Panc1 (cell line): ENCODE data around the gene UBXN6. TPM values are rescaled to one million over a fixed set of nuclear protein-coding genes. Genes with fewer than 3 reads are reported as not detected.

ENCODE experiments used
- ATAC-seq: fragments of 200-7000 bp; cut with Tn5 transposase; 2 replicates; pipeline ENCODE4 v1.9.1; 2020; ENCODE audit warnings: mild to moderate bottlenecking, moderate library complexity
- BruUV-seq: library from RNA; stranded (reverse); fragments of 400-500 nt; replicated peaks from 2 replicates; lab custom pipeline; 2021; lab: Mats Ljungman, UMichigan
- CTCF ChIA-PET: fragments of 300-600 bp; sonication (Branson Sonifier 250); formaldehyde crosslinking; loops from one replicate; lab custom pipeline; 2022; ENCODE audit warnings: antibody characterized with exemption; lab: Charles Lee
- POLR2A ChIA-PET: fragments of 300-600 bp; sonication (Branson Sonifier 250); formaldehyde crosslinking; loops from one replicate; lab custom pipeline; 2022; ENCODE audit warnings: antibody characterized with exemption; lab: Charles Lee
- DNase-seq: peaks from one replicate; pipeline ENCODE4 v3.0.0-alpha.2; 2010; ENCODE audit warnings: low read depth, low spot score
- H3K27ac ChIP-seq: 2 replicates; pipeline ENCODE4 v1.5.1; 2011; ENCODE audit warnings: mild to moderate bottlenecking, low read length, inconsistent platforms
- H3K27me3 ChIP-seq: fragments of 200-500 bp; sonication (Bioruptor generic); 2 replicates; pipeline ENCODE4 v1.6.0; 2014; ENCODE audit warnings: low read length, inconsistent platforms; ENCODE audit not compliant: control insufficient read depth, insufficient read depth
- H3K36me3 ChIP-seq: fragments of 200-500 bp; sonication (Bioruptor generic); 2 replicates; pipeline ENCODE4 v1.5.1; 2014; ENCODE audit warnings: inconsistent platforms, mild to moderate bottlenecking, low read length, moderate library complexity; ENCODE audit not compliant: control insufficient read depth, insufficient read depth
- H3K4me1 ChIP-seq: 2 replicates; pipeline ENCODE4 v1.5.1; 2011; ENCODE audit warnings: inconsistent platforms, mild to moderate bottlenecking, low read length, moderate library complexity; ENCODE audit not compliant: control insufficient read depth, insufficient read depth
- H3K4me3 ChIP-seq, 2 experiments: 2 replicates each; pipeline ENCODE4 v1.5.1; 2011 to 2012; ENCODE audit warnings: low read depth in 2 of 2, low read length in 2 of 2, mild to moderate bottlenecking in 2 of 2, inconsistent platforms in 1 of 2, moderate library complexity in 1 of 2
- H3K9me3 ChIP-seq: fragments of 200-500 bp; sonication (Bioruptor generic); 2 replicates; pipeline ENCODE4 v1.5.1; 2014; ENCODE audit warnings: low read depth, mild to moderate bottlenecking, inconsistent platforms, low read length, moderate library complexity; ENCODE audit not compliant: control insufficient read depth, insufficient read depth
- CTCF ChIP-seq: fragments of 450-650 bp; IDR thresholded peaks from 2 replicates; pipeline ENCODE4 v1.5.1; 2017; ENCODE audit warnings: mild to moderate bottlenecking
- POLR2AphosphoS5 ChIP-seq: IDR thresholded peaks from 2 replicates; pipeline ENCODE4 v1.6.1; 2012; ENCODE audit warnings: mild to moderate bottlenecking, low read depth, low read length, moderate library complexity
- REST ChIP-seq, 2 experiments: IDR thresholded peaks; 2 replicates each; pipeline ENCODE4 v1.6.1; 2011 to 2012; ENCODE audit warnings: low read depth in 2 of 2, control low read depth in 1 of 2, low read length in 1 of 2, mild to moderate bottlenecking in 1 of 2, moderate library complexity in 1 of 2; ENCODE audit not compliant: insufficient read depth in 1 of 2
- SIN3A ChIP-seq: IDR thresholded peaks from 2 replicates; pipeline ENCODE4 v1.6.1; 2012; ENCODE audit warnings: low read depth, mild to moderate bottlenecking, low read length, moderate library complexity, borderline replicate concordance; ENCODE audit not compliant: insufficient read depth
- TCF7L2 ChIP-seq: IDR thresholded peaks from 2 replicates; pipeline ENCODE4 v1.6.1; 2011; ENCODE audit warnings: mild to moderate bottlenecking, low read depth, low read length, inconsistent platforms
- in situ Hi-C: cut with HindIII; loops from 2 replicates; pipeline ENCODE4 v1.10.0; 2016; ENCODE audit warnings: low sequenced_read_pairs, low pct_unique_long_range_greater_than_20kb
- intact Hi-C: fragments of 100-400 bp; cut with micrococcal nuclease; formaldehyde crosslinking; loops from one replicate; pipeline ENCODE4 v1.10.0; 2022; ENCODE audit not compliant: unreplicated experiment
- total RNA-seq: library from RNA; stranded (reverse); gene quantifications from one replicate; pipeline ENCODE4 v1.2.1, GENCODE V29; 2021; ENCODE audit not compliant: unreplicated experiment

UBXN6 gene
- total RNA-seq, 1 experiment from 2014 or later, result 55.6 TPM

DNA sequence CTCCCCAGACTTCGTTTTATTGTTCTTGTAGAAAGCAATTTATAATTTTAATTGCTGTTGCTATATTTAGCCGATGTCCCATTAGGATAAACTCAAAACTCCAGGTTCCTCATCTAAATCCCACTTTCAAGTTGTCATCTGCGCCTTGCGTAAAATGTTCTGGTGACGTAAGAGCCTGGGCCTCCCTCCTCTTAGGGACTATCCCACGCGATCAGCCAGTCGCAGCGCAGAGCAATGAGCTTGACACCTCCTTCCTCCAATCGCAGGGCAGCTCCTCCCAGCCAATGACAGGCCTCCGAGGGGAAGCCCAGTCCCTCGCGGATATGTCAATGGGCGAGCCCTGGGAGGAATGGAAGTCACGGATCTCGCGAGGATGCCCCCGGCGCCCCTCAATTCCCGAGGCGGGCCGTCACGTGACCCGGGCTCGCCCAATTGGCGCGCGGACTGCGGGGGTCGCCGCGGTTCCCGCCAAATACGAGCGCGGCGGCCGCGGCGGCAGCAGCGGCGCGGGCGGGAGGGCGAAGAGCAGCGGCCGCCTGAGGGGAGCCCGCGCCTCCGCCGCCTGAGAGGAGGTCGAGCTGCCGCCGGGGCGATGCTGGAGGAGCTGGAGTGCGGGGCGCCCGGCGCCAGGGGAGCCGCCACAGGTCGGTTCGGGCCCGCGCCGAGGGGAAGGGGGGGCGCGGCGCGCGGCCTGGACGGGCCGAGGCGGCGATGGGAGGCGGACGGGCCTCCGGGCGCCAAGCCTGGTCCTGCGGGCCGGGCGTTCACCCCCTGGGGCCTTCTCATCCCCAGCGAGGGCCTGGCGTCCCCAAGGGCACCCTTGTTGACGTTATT lies 55.2 kb downstream of the UBXN6 start, which contains the start of gene CHAF1A:
Gene CHAF1A (plus strand): TSS at position 470 of the 834 bp plus-strand sequence. CDS start 123 bp downstream, at position 593.
- in situ Hi-C loops (no loop called here), intact Hi-C loops (loop anchor here (5.0 kb wide), 1 partner anchor 35 kb away; no protein-coding TSS in a partner anchor)
- Histone ChIP-seq H3K9me3 (no peaks in the 10 kb centered on the region), H3K4me1 (peaks cover 10% of the 10 kb centered on the region), H3K4me3 (peak within 1 kb of the TSS; percentile 84 to 86), H3K27ac (peak within 1 kb of the TSS; percentile 86), H3K27me3 (no peaks in the 10 kb centered on the region), H3K36me3 (peaks cover 2% of the 10 kb centered on the region; the same call in 1 of the 2 replicates)
- POLR2A ChIA-PET, result interaction anchor here (0.6 kb wide), 1 partner anchor 55 kb away, joined by 11 read pairs; the partner anchor contains the start of gene UBXN6
- no TSS peak for BruUV-seq
- TF ChIP-seq REST (IDR thresholded peaks at IDR 0.05; ENCODE audit: insufficient read depth in 1 of 2, low read depth in 2 of 2, low read length in 1 of 2) (no peak), TCF7L2 (no peak), CTCF (no peak), POLR2AphosphoS5 (0 out of 2 replicates have a peak, but pooled peaks have one; percentile 20), SIN3A (peak; percentile 88; the same call in 1 of the 2 replicates)
- CTCF ChIA-PET, result interaction anchor here (0.6 kb wide), 2 partner anchors 16 to 262 kb away, joined by 3 to 5 read pairs; no protein-coding TSS in a partner anchor
- peak; percentile 92 for DNase-seq
- ATAC-seq, result peak; percentile 96

DNA sequence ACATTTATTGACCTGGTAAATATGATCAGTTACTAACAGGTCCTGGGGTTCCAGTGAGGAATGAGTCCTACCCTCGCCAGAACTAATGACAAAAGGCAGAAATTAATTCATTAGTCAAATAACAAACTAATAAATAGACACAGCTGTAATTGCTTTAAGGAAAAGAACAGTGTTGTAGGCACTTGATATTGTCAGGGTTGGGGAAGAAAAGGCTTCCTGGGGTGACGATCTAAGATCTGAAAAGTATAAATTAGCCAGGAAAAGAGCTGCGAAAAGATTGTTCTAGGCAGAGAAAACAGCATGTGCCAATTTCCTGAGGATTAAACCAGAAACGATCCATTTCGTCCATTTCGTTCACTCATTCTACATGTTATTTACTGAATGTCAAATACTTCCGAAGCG lies 55.8 kb downstream of the UBXN6 start:
- ATAC-seq (no peak), DNase-seq (no peak)
- intact Hi-C loops (loop anchor here (5.0 kb wide), 1 partner anchor 34 kb away; no protein-coding TSS in a partner anchor), in situ Hi-C loops (no loop called here)
- ChIA-PET CTCF (no interaction called here), POLR2A (no interaction called here)
- Histone ChIP-seq H3K4me1 (peaks cover 10% of the 10 kb centered on the region), H3K4me3 (peak overlapping the region; percentile 68 to 84), H3K27ac (peak overlapping the region; percentile 86), H3K36me3 (peaks cover 2% of the 10 kb centered on the region; the same call in 1 of the 2 replicates), H3K9me3 (no peaks in the 10 kb centered on the region), H3K27me3 (no peaks in the 10 kb centered on the region)
- no TSS peak for BruUV-seq
- TF ChIP-seq TCF7L2, result no peak
- TF ChIP-seq REST (IDR thresholded peaks at IDR 0.05; ENCODE audit: insufficient read depth in 1 of 2, low read depth in 2 of 2, low read length in 1 of 2), result no peak
- TF ChIP-seq POLR2AphosphoS5, result no peak
- no peak for TF ChIP-seq CTCF
- TF ChIP-seq SIN3A, result no peak
